Measurements from ENCODE around the gene INHBA. TPM values are rescaled to one million over a fixed set of nuclear protein-coding genes. Genes with fewer than 3 reads are reported as not detected.

The INHBA gene
- total and polyA plus RNA-seq, 2 of the 4 experiments (the other 2 are of a cell fraction): 60.2 to 112 TPM

DNA sequence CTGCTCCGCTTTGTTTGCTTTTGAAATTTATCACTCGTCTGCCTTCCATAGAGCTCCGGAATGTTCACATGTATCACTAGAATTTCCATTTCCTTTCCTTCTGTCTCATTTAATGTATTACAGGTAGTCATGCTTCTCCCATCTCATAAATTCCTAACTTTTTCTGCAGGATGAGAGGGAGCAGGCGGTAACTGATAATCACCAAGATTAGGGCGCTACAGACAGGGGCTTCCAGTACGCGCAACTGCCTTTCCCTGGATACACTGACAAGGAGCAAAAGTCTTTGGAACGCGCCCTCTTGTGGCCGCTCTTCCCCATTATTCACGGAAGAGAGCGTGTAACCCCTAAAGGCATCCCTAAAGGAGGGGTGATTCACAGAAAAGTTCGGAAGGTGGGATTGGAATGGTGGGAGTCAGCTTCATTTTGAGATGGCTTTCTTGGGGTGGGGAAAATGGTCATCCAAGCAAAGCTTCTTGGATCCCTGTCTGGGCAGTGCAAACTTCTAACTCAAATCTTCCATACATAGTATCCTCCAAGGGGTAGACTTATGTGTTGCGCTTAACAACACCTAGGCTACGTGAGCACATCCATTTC is 6.5 kb downstream of the INHBA start:
- Histone ChIP-seq H3K27ac (ENCODE audit: insufficient read depth, low read length) (peak overlapping the region; percentile 91), H3K4me3 (ENCODE audit: insufficient read depth, low read depth, low read length) (peak overlapping the region; percentile 91), H3K14ac (replicated peaks; ENCODE audit: low read depth, low read length) (peak overlapping the region; percentile 77), H2AK5ac (ENCODE audit: low read depth, low read length) (peak overlapping the region; percentile 77), H3K56ac (ENCODE audit: extremely low read depth, insufficient read depth, low read length) (peak overlapping the region; percentile 90), H3K23ac (ENCODE audit: low read depth, low read length) (peak overlapping the region; percentile 93), H3K18ac (ENCODE audit: low read depth, low read length) (peak overlapping the region; percentile 93), H2AFZ (replicated peaks; ENCODE audit: low read length, poor library complexity) (peak overlapping the region; percentile 69), H2BK20ac (ENCODE audit: low read depth, low read length) (peak overlapping the region; percentile 88), H3K4me2 (ENCODE audit: low read depth, low read length) (peak overlapping the region; percentile 98), H2AK9ac (replicated peaks; ENCODE audit: low read depth, low read length, poor library complexity) (peak overlapping the region; percentile 35), H4K5ac (ENCODE audit: low read depth, low read length) (peak overlapping the region; percentile 87), H3K9ac (ENCODE audit: low read depth, low read length) (peak overlapping the region; percentile 75), H3K27me3 (ENCODE audit: control insufficient read depth, insufficient read depth, low read length) (no peaks in the 10 kb centered on the region), H2BK120ac (ENCODE audit: low read depth, low read length) (peak overlapping the region; percentile 95), H3K4ac (ENCODE audit: low read depth, low read length) (peak overlapping the region; percentile 94), H4K8ac (ENCODE audit: low read depth in 2 of 2, low read length in 2 of 2) (peak overlapping the region; percentile 67 to 92), H3K36me3 (ENCODE audit: control insufficient read depth, insufficient read depth, low read length) (peaks cover 24% of the 10 kb centered on the region), H2BK5ac (ENCODE audit: low read depth, low read length, poor library complexity, severe bottlenecking) (peak overlapping the region; percentile 98), H3K9me1 (ENCODE audit: insufficient read depth, low read length) (peaks cover 10% of the 10 kb centered on the region), H3K79me1 (ENCODE audit: low read depth in 1 of 2, low read length in 2 of 2) (peaks cover 0 to 33% of the 10 kb centered on the region in 2 experiments; a peak in 3 of 4 replicates), H3K9me3 (ENCODE audit: control insufficient read depth, insufficient read depth, low read length) (no peaks in the 10 kb centered on the region), H4K20me1 (ENCODE audit: insufficient read depth, low read length) (peaks cover 60% of the 10 kb centered on the region), H2BK15ac (ENCODE audit: low read depth, low read length) (peak overlapping the region; percentile 77; the same call in 2 of the 3 replicates), H3K4me1 (ENCODE audit: control insufficient read depth, insufficient read depth, low read length) (peaks cover 26% of the 10 kb centered on the region), H4K91ac (ENCODE audit: insufficient read depth, low read depth, low read length) (peak overlapping the region; percentile 91)
- DNase-seq (peak; percentile 88), ATAC-seq (ENCODE audit: low read depth) (peak; percentile 42)
- in situ Hi-C loops (cut with MboI; ENCODE audit: low sequenced_read_pairs) (no loop called here), intact Hi-C loops (cut with micrococcal nuclease) (loop anchor here (2.0 to 10.0 kb wide), 13 partner anchors 204 to 1464 kb away; no protein-coding TSS in a partner anchor), dilution Hi-C loops (cut with HindIII; ENCODE audit: low sequenced_read_pairs, unreplicated experiment) (no loop called here)
- POLR2A ChIA-PET (ENCODE audit: unreplicated experiment): interaction anchor here (0.7 kb wide), 1 partner anchor 156 kb away, joined by 3 read pairs; no protein-coding TSS in a partner anchor
- CTCF ChIA-PET: interaction anchor here (0.9 to 1.4 kb wide), 7 partner anchors 8 to 933 kb away, joined by 3 to 7 read pairs (median 3); no protein-coding TSS in a partner anchor
- 0% methylated on average over 2 of the region's 15 CpGs; no CpG with 5 or more reads in 1 of the 2 experiments for WGBS, 2 experiments (ENCODE audit: extremely low coverage in 2 of 2, insufficient read length in 1 of 2)
- no TSS peak for BruUV-seq (replicated peaks)
- TF ChIP-seq, protein P1, sequence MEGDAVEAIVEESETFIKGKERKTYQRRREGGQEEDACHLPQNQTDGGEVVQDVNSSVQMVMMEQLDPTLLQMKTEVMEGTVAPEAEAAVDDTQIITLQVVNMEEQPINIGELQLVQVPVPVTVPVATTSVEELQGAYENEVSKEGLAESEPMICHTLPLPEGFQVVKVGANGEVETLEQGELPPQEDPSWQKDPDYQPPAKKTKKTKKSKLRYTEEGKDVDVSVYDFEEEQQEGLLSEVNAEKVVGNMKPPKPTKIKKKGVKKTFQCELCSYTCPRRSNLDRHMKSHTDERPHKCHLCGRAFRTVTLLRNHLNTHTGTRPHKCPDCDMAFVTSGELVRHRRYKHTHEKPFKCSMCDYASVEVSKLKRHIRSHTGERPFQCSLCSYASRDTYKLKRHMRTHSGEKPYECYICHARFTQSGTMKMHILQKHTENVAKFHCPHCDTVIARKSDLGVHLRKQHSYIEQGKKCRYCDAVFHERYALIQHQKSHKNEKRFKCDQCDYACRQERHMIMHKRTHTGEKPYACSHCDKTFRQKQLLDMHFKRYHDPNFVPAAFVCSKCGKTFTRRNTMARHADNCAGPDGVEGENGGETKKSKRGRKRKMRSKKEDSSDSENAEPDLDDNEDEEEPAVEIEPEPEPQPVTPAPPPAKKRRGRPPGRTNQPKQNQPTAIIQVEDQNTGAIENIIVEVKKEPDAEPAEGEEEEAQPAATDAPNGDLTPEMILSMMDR (conservative IDR thresholded peaks at IDR 0.05; ENCODE audit: low read depth, low read length): peak; percentile 72
- TF ChIP-seq SMC3 (IDR thresholded peaks at IDR 0.05; ENCODE audit: low read depth, low read length) (peak; percentile 71), BHLHE40 (IDR thresholded peaks at IDR 0.05; ENCODE audit: low read depth, low read length) (no peak), RAD21 (IDR thresholded peaks at IDR 0.05; ENCODE audit: low read length) (peak; percentile 73), POLR2A (IDR thresholded peaks at IDR 0.05; ENCODE audit: low read depth, low read length) (peak; percentile 17; the same call in 1 of the 2 replicates)

Measured in IMR-90 (cell line).